WTC11 (cell line): ENCODE results near the gene DNAAF8.

ENCODE experiments used
- ARID4B ChIP-seq: sonication (generic); formaldehyde crosslinking; IDR thresholded peaks from 2 replicates; pipeline ENCODE4 v1.8.0; 2023; ENCODE audit warnings: missing genetic modification reagents, mild to moderate bottlenecking, borderline replicate concordance
- CREB1 ChIP-seq: sonication (generic); formaldehyde crosslinking; IDR thresholded peaks from 2 replicates; pipeline ENCODE4 v1.8.0; 2023; ENCODE audit warnings: mild to moderate bottlenecking, missing genetic modification reagents
- CTCF ChIP-seq: fragments of 200-600 bp; IDR thresholded peaks from 2 replicates; pipeline ENCODE4 v1.8.0; 2022; ENCODE audit warnings: antibody characterized with exemption
- JAZF1 ChIP-seq: fragments of 250-450 bp; sonication (Bioruptor Pico); IDR thresholded peaks from 2 replicates; pipeline ENCODE4 v1.9.0; 2021; ENCODE audit warnings: moderate library complexity, mild to moderate bottlenecking, inconsistent platforms
- JUN ChIP-seq: sonication (generic); formaldehyde crosslinking; IDR thresholded peaks from 2 replicates; pipeline ENCODE4 v1.8.0; 2023; ENCODE audit warnings: mild to moderate bottlenecking, missing genetic modification reagents
- NFE2L1 ChIP-seq: sonication (generic); formaldehyde crosslinking; IDR thresholded peaks from 2 replicates; pipeline ENCODE4 v1.8.1; 2023; ENCODE audit warnings: missing genetic modification reagents
- NR3C1 ChIP-seq: sonication (generic); formaldehyde crosslinking; conservative IDR thresholded peaks from 2 replicates; pipeline ENCODE4 v1.8.1; 2023; ENCODE audit warnings: low read depth, mild to moderate bottlenecking, missing genetic modification reagents
- RELA ChIP-seq: sonication (generic); formaldehyde crosslinking; IDR thresholded peaks from 2 replicates; pipeline ENCODE4 v1.8.1; 2022; ENCODE audit warnings: missing genetic modification reagents, mild to moderate bottlenecking, borderline replicate concordance
- SMAD3 ChIP-seq: sonication (generic); formaldehyde crosslinking; IDR thresholded peaks from 2 replicates; pipeline ENCODE4 v1.8.0; 2022; ENCODE audit warnings: missing genetic modification reagents, mild to moderate bottlenecking, borderline replicate concordance
- USF2 ChIP-seq: sonication (generic); formaldehyde crosslinking; IDR thresholded peaks from 2 replicates; pipeline ENCODE4 v1.8.1; 2023; ENCODE audit warnings: mild to moderate bottlenecking, missing genetic modification reagents, moderate library complexity

GRCh38 chr16:4749700-4750257 lies 15.4 kb downstream of the DNAAF8 start:
- TF ChIP-seq NFE2L1 (CRISPR knock-in tag) (no peak), RELA (CRISPR knock-in tag) (no peak), CTCF (no peak), JAZF1 (CRISPR knock-in tag) (no peak), SMAD3 (CRISPR knock-in tag) (no peak), JUN (CRISPR knock-in tag) (no peak), ARID4B (CRISPR knock-in tag) (no peak), NR3C1 (no peak), CREB1 (CRISPR knock-in tag) (no peak), USF2 (no peak)
